ENCODE results near the gene RASIP1. TPM values are rescaled to one million over a fixed set of nuclear protein-coding genes. Genes with fewer than 3 reads are reported as not detected.

The RASIP1 gene
- total RNA-seq, 2 donors from 2014 or later: 3.4 to 5.2 TPM

DNA sequence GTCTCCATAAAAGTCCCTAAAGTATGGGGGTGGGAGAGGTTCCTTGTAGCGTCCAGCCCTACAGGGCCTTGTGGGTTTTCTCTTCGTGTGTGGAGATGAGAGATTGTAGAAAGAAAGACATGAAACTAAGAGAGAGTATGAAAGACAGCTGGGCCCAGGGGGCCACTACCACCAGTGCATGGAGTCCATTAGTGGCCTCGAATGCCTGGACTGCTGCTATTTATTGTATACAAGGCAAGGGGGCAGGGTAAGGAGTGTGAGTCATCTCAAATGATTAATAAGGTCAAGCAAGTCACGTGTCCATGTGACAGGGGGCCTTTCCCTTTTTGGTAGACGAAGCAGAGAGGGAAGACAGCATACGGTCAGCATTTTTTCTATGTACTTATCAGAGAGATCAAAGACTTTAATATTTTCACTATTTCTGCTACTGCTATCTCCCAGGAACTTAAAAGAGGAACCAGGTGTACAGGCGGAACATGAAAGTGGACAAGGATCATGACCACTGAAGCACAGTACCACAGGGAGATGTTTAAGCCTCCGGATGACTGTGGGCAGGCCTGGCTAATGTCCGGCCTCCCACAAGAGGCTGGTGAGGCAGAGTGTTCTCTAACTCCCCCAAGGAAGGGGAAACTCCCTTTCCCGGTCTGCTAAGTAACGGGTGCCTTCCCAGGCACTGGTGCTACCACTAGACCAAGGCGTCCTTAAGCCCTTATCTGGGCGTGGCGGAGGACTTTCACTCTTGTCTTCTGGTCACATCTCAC is 40.4 kb upstream of the RASIP1 start:
- Histone ChIP-seq H3K9me3 (ENCODE audit: control insufficient read depth, low read length) (no peaks in the 10 kb centered on the region), H3K4me1 (ENCODE audit: control insufficient read depth, insufficient read depth, low read length) (no peaks in the 10 kb centered on the region), H3K4me3 (ENCODE audit: low read length) (no peak overlapping the region), H3K27ac (ENCODE audit: low read depth, low read length) (no peak overlapping the region), H3K9ac (ENCODE audit: extremely low read depth, low read length, poor library complexity, severe bottlenecking) (no peak overlapping the region), H3K27me3 (ENCODE audit: control insufficient read depth, insufficient read depth, low read length, poor library complexity, severe bottlenecking) (no peaks in the 10 kb centered on the region), H3K36me3 (ENCODE audit: control insufficient read depth, insufficient read depth, low read length) (no peaks in the 10 kb centered on the region)
- Mint-ChIP-seq H3K9me3 (peaks cover 4% of the 10 kb centered on the region), H3K4me3 (no peak overlapping the region), H3K27ac (no peak overlapping the region), H3K4me1 (peaks cover 6% of the 10 kb centered on the region), H3K36me3 (ENCODE audit: low read depth) (no peaks in the 10 kb centered on the region), H3K27me3 (ENCODE audit: insufficient read depth) (peaks cover 8% of the 10 kb centered on the region)
- TF ChIP-seq CTCF (conservative IDR thresholded peaks at IDR 0.05): no peak
- WGBS, 2 experiments (ENCODE audit: insufficient coverage in 1 of 2, insufficient read length in 1 of 2): 75 to 91% methylated on average over 12 to 14 of the region's 14 CpGs
- DNase-seq: no peak

DNA sequence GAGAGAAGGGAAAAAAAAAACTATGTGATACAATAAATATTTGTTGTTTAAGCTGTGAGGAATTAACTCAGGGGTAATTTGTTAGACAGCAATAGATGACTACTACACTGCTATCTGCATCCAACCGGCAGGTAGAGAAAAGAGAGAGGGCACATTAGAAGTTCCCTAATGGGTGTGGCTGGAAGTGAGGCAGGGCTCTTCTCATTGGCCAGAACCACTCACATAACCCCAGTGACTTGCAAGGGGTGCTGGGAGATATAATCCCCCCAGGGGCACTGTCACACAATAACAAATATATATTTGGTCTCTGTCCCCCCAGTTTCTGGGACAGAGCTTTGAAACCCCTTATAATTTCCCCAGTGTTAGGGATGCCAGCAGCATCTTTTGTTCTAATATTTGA is 39.2 kb upstream of the RASIP1 start:
- peaks cover 4% of the 10 kb centered on the region for H3K27me3 Mint-ChIP-seq (ENCODE audit: insufficient read depth)
- no peak for DNase-seq

GRCh38 chr19:48777720-48778119 is 37.3 kb upstream of the RASIP1 start:
- WGBS, 2 experiments (ENCODE audit: insufficient coverage in 1 of 2, insufficient read length in 1 of 2): 83 to 92% methylated on average over 5 to 12 of the region's 12 CpGs
- no peaks in the 10 kb centered on the region for H3K36me3 Mint-ChIP-seq (ENCODE audit: low read depth)
- H3K4me1 Mint-ChIP-seq: peaks cover 6% of the 10 kb centered on the region
- H3K27me3 Mint-ChIP-seq (ENCODE audit: insufficient read depth): peaks cover 2% of the 10 kb centered on the region
- H3K9me3 ChIP-seq (ENCODE audit: control insufficient read depth, low read length): no peaks in the 10 kb centered on the region
- H3K4me3 Mint-ChIP-seq: no peak overlapping the region
- no peak overlapping the region for H3K27ac Mint-ChIP-seq
- no peak overlapping the region for H3K9ac ChIP-seq (ENCODE audit: extremely low read depth, low read length, poor library complexity, severe bottlenecking)
- no peaks in the 10 kb centered on the region for H3K36me3 ChIP-seq (ENCODE audit: control insufficient read depth, insufficient read depth, low read length)
- H3K4me1 ChIP-seq (ENCODE audit: control insufficient read depth, insufficient read depth, low read length): no peaks in the 10 kb centered on the region
- no peaks in the 10 kb centered on the region for H3K27me3 ChIP-seq (ENCODE audit: control insufficient read depth, insufficient read depth, low read length, poor library complexity, severe bottlenecking)
- DNase-seq: no peak
- no peak overlapping the region for H3K4me3 ChIP-seq (ENCODE audit: low read length)
- H3K27ac ChIP-seq (ENCODE audit: low read depth, low read length): no peak overlapping the region
- no peak for TF ChIP-seq CTCF (conservative IDR thresholded peaks at IDR 0.05)
- H3K9me3 Mint-ChIP-seq: peaks cover 4% of the 10 kb centered on the region

More for the DNA sequence above, 39.2 kb upstream of the RASIP1 start:
- Mint-ChIP-seq H3K27ac (no peak overlapping the region), H3K9me3 (peaks cover 4% of the 10 kb centered on the region), H3K4me3 (no peak overlapping the region), H3K36me3 (ENCODE audit: low read depth) (no peaks in the 10 kb centered on the region), H3K4me1 (peaks cover 6% of the 10 kb centered on the region)
- no peaks in the 10 kb centered on the region for H3K27me3 ChIP-seq (ENCODE audit: control insufficient read depth, insufficient read depth, low read length, poor library complexity, severe bottlenecking)
- H3K4me3 ChIP-seq (ENCODE audit: low read length): no peak overlapping the region
- no peak overlapping the region for H3K9ac ChIP-seq (ENCODE audit: extremely low read depth, low read length, poor library complexity, severe bottlenecking)
- TF ChIP-seq CTCF (conservative IDR thresholded peaks at IDR 0.05): no peak
- H3K9me3 ChIP-seq (ENCODE audit: control insufficient read depth, low read length): no peaks in the 10 kb centered on the region
- 90% methylated on average over 1 of the region's 1 CpG; no CpG with 5 or more reads in 1 of the 2 experiments for WGBS, 2 experiments (ENCODE audit: insufficient coverage in 1 of 2, insufficient read length in 1 of 2)
- H3K4me1 ChIP-seq (ENCODE audit: control insufficient read depth, insufficient read depth, low read length): no peaks in the 10 kb centered on the region
- H3K27ac ChIP-seq (ENCODE audit: low read depth, low read length): no peak overlapping the region
- H3K36me3 ChIP-seq (ENCODE audit: control insufficient read depth, insufficient read depth, low read length): no peaks in the 10 kb centered on the region
